PC-3 (cell line): ENCODE data around the gene OTOF. TPM values are rescaled to one million over a fixed set of nuclear protein-coding genes. Genes with fewer than 3 reads are reported as not detected.

Experiments
- ATAC-seq: fragments of 200-7000 bp; cut with Tn5 transposase; 2 replicates; pipeline ENCODE4 v1.9.1; 2020; ENCODE audit warnings: mild to moderate bottlenecking, moderate library complexity
- BruUV-seq: library from RNA; stranded (reverse); fragments of 400-500 nt; replicated peaks from 2 replicates; lab custom pipeline; 2021; lab: Mats Ljungman, UMichigan
- CTCF ChIA-PET: fragments of 300-600 bp; sonication (Branson Sonifier 250); formaldehyde crosslinking; loops from one replicate; lab custom pipeline; 2022; ENCODE audit warnings: antibody characterized with exemption; lab: Charles Lee
- POLR2A ChIA-PET: fragments of 300-600 bp; sonication (Branson Sonifier 250); formaldehyde crosslinking; loops from one replicate; lab custom pipeline; 2022; ENCODE audit warnings: antibody characterized with exemption; ENCODE audit not compliant: unreplicated experiment; lab: Charles Lee
- DNase-seq: peaks from one replicate; pipeline ENCODE4 v3.0.0-alpha.2; 2015
- H2AFZ ChIP-seq: fragments of 300-600 bp; sonication (generic); 2 replicates; pipeline ENCODE4 v1.6.0; 2016; ENCODE audit warnings: antibody characterized with exemption, low read length
- H3F3A ChIP-seq: fragments of 300-600 bp; sonication (generic); one replicate; pipeline ENCODE4 v1.6.0; 2017; ENCODE audit warnings: antibody characterized with exemption, low read length, control low read depth, mild to moderate bottlenecking; ENCODE audit not compliant: unreplicated experiment
- H3K27ac ChIP-seq: fragments of 300-600 bp; sonication (generic); 2 replicates; pipeline ENCODE4 v1.5.1; 2016; ENCODE audit warnings: mild to moderate bottlenecking, low read length
- H3K27me3 ChIP-seq: fragments of 300-600 bp; sonication (generic); 2 replicates; pipeline ENCODE4 v1.6.1; 2016; ENCODE audit warnings: low read length, mixed read lengths
- H3K36me3 ChIP-seq: fragments of 300-600 bp; sonication (generic); 2 replicates; pipeline ENCODE4 v1.6.1; 2016; ENCODE audit warnings: low read depth, mixed run types, low read length, mixed read lengths
- H3K4me1 ChIP-seq: fragments of 300-600 bp; sonication (generic); 2 replicates; pipeline ENCODE4 v1.5.1; 2016; ENCODE audit warnings: low read length; ENCODE audit not compliant: insufficient read depth
- H3K4me2 ChIP-seq: fragments of 300-600 bp; sonication (generic); 2 replicates; pipeline ENCODE4 v1.6.0; 2016; ENCODE audit warnings: low read length
- H3K4me3 ChIP-seq: fragments of 300-600 bp; sonication (generic); 2 replicates; pipeline ENCODE4 v1.5.1; 2016; ENCODE audit warnings: mild to moderate bottlenecking, low read length, mixed read lengths
- H3K79me2 ChIP-seq: fragments of 300-600 bp; sonication (generic); 2 replicates; pipeline ENCODE4 v1.6.1; 2017; ENCODE audit warnings: low read length, mixed read lengths
- H3K9ac ChIP-seq: fragments of 300-600 bp; sonication (generic); 2 replicates; pipeline ENCODE4 v1.6.0; 2016; ENCODE audit warnings: mild to moderate bottlenecking, low read length
- H3K9me2 ChIP-seq: fragments of 300-600 bp; sonication (generic); replicated peaks from 2 replicates; pipeline ENCODE4 v1.6.1; 2016; ENCODE audit warnings: mixed run types, low read length, mixed read lengths
- H3K9me3 ChIP-seq: fragments of 300-600 bp; sonication (generic); 2 replicates; pipeline ENCODE4 v1.6.1; 2016; ENCODE audit warnings: low read length, mixed read lengths
- H4K20me1 ChIP-seq: fragments of 300-600 bp; sonication (generic); 2 replicates; pipeline ENCODE4 v1.6.1; 2016; ENCODE audit warnings: low read length, mixed read lengths
- CTCF ChIP-seq: fragments of 300-600 bp; sonication (generic); conservative IDR thresholded peaks from 2 replicates; pipeline ENCODE4 v1.5.1; 2017; ENCODE audit warnings: antibody characterized with exemption, low read depth, mild to moderate bottlenecking, low read length
- EZH2 ChIP-seq: fragments of 300-600 bp; sonication (generic); IDR thresholded peaks from one replicate; pipeline ENCODE4 v1.6.1; 2017; ENCODE audit warnings: antibody characterized with exemption, mild to moderate bottlenecking, low read length; ENCODE audit not compliant: unreplicated experiment
- EZH2phosphoT487 ChIP-seq: fragments of 300-600 bp; sonication (generic); IDR thresholded peaks from 2 replicates; pipeline ENCODE4 v1.6.1; 2018; ENCODE audit warnings: mild to moderate bottlenecking, antibody characterized with exemption, low read length, borderline replicate concordance
- intact Hi-C: fragments of 100-400 bp; cut with micrococcal nuclease; formaldehyde crosslinking; loops from 2 replicates; pipeline ENCODE4 v1.9.0; 2023
- total RNA-seq: library from RNA; depleted of rRNA; stranded (reverse); fragments of >200 nt; gene quantifications from 2 replicates; pipeline ENCODE4 v1.2.3, GENCODE V29; 2014

OTOF gene
- total RNA-seq, 1 experiment from 2014 or later: not detected

GRCh38 chr2:26438926-26439325, 39.0 kb downstream of the OTOF start:
- H4K20me1 ChIP-seq: no peaks in the 10 kb centered on the region
- no TSS peak for BruUV-seq
- H3K4me1 ChIP-seq: peaks cover 7% of the 10 kb centered on the region; the same call in 1 of the 2 replicates
- intact Hi-C loops: no loop called here
- no peaks in the 10 kb centered on the region for H3K27me3 ChIP-seq
- no peak overlapping the region for H2AFZ ChIP-seq
- no peaks in the 10 kb centered on the region for H3K9me2 ChIP-seq
- TF ChIP-seq EZH2: no peak
- TF ChIP-seq EZH2phosphoT487: no peak
- no peak for TF ChIP-seq CTCF
- no peaks in the 10 kb centered on the region for H3K36me3 ChIP-seq
- no peak for ATAC-seq
- CTCF ChIA-PET: no interaction called here
- no peaks in the 10 kb centered on the region for H3F3A ChIP-seq
- H3K79me2 ChIP-seq: no peaks in the 10 kb centered on the region
- POLR2A ChIA-PET: no interaction called here
- no peaks in the 10 kb centered on the region for H3K9me3 ChIP-seq
- H3K4me3 ChIP-seq: no peak overlapping the region
- H3K27ac ChIP-seq: no peak overlapping the region
- DNase-seq: no peak
- H3K9ac ChIP-seq: no peak overlapping the region
- H3K4me2 ChIP-seq: no peak overlapping the region

GRCh38 chr2:26438526-26438925, 39.4 kb downstream of the OTOF start:
- H3K27ac ChIP-seq: no peak overlapping the region
- H3K4me3 ChIP-seq: no peak overlapping the region
- H3K9me2 ChIP-seq: no peaks in the 10 kb centered on the region
- H3K4me2 ChIP-seq: no peak overlapping the region
- CTCF ChIA-PET: no interaction called here
- TF ChIP-seq CTCF (no peak), EZH2 (no peak), EZH2phosphoT487 (no peak)
- no peaks in the 10 kb centered on the region for H3K79me2 ChIP-seq
- no peaks in the 10 kb centered on the region for H3K9me3 ChIP-seq
- intact Hi-C loops: no loop called here
- H4K20me1 ChIP-seq: no peaks in the 10 kb centered on the region
- H3F3A ChIP-seq: no peaks in the 10 kb centered on the region
- no peaks in the 10 kb centered on the region for H3K27me3 ChIP-seq
- BruUV-seq: no TSS peak
- no peak overlapping the region for H2AFZ ChIP-seq
- peaks cover 7% of the 10 kb centered on the region; the same call in 1 of the 2 replicates for H3K4me1 ChIP-seq
- H3K9ac ChIP-seq: no peak overlapping the region
- DNase-seq (no peak), ATAC-seq (no peak)
- POLR2A ChIA-PET: no interaction called here
- H3K36me3 ChIP-seq: no peaks in the 10 kb centered on the region

- ATAC-seq (peak; percentile 48; the same call in 1 of the 2 replicates), DNase-seq (peak; percentile 54)
- ChIA-PET CTCF (interaction anchor here (0.6 kb wide), 1 partner anchor 86 kb away, joined by 5 read pairs; no protein-coding TSS in a partner anchor), POLR2A (interaction anchor here (0.6 kb wide), 2 partner anchors 17 to 39 kb away, joined by 3 to 4 read pairs; no protein-coding TSS in a partner anchor)
- Histone ChIP-seq H3K9ac (no peak overlapping the region), H3K36me3 (no peaks in the 10 kb centered on the region), H3K4me3 (no peak overlapping the region), H3K27ac (no peak overlapping the region), H2AFZ (0 out of 2 replicates have a peak overlapping the region, but pooled peaks have one; percentile 53), H3K79me2 (no peaks in the 10 kb centered on the region), H3K4me2 (no peak overlapping the region), H3K9me3 (no peaks in the 10 kb centered on the region), H3K27me3 (no peaks in the 10 kb centered on the region), H3F3A (no peaks in the 10 kb centered on the region), H3K4me1 (peaks cover 7% of the 10 kb centered on the region; the same call in 1 of the 2 replicates), H3K9me2 (no peaks in the 10 kb centered on the region), H4K20me1 (no peaks in the 10 kb centered on the region)
- TF ChIP-seq CTCF (no peak), EZH2phosphoT487 (no peak), EZH2 (no peak)
- BruUV-seq: no TSS peak
- intact Hi-C loops: no loop called here
Measured at GRCh38 chr2:26435106-26435505, 42.8 kb downstream of the OTOF start.
